Neural cell (in vitro differentiated cells): Measurements from ENCODE around the gene PLEKHM1.

Source experiments
- CTCF ChIP-seq: fragments of 450-650 bp; IDR thresholded peaks from 2 replicates; pipeline ENCODE4 v1.5.1; 2014; ENCODE audit warnings: antibody characterized with exemption, mild to moderate bottlenecking, moderate library complexity; ENCODE audit not compliant: poor library complexity, severe bottlenecking
- TF ChIP-seq, protein P1 (sequence below): IDR thresholded peaks from 2 replicates; pipeline ENCODE4 v1.6.1; 2012; ENCODE audit warnings: borderline replicate concordance

DNA sequence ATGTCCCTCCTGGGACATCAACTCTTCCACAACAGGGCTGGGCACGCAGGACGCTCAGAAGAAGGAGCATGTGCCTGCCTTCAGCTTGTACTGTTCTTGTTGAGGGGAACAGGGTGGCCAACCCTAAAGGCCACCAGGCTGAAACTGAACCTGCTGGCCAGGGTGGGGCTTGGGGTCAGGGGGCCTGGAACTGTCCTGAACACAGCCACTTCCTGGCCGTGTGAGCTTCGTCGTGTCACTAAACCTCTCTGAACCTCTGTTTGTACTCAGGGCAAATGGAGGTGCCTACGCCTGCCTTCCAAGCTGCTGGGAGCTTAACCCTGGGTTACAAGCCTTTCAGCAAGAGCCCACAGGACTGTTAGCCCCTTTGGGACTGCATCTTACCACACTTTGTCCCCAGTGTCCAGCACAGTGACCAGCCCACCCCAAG is 64.5 kb downstream of the PLEKHM1 start:
- no peak for TF ChIP-seq CTCF
- TF ChIP-seq, protein P1, sequence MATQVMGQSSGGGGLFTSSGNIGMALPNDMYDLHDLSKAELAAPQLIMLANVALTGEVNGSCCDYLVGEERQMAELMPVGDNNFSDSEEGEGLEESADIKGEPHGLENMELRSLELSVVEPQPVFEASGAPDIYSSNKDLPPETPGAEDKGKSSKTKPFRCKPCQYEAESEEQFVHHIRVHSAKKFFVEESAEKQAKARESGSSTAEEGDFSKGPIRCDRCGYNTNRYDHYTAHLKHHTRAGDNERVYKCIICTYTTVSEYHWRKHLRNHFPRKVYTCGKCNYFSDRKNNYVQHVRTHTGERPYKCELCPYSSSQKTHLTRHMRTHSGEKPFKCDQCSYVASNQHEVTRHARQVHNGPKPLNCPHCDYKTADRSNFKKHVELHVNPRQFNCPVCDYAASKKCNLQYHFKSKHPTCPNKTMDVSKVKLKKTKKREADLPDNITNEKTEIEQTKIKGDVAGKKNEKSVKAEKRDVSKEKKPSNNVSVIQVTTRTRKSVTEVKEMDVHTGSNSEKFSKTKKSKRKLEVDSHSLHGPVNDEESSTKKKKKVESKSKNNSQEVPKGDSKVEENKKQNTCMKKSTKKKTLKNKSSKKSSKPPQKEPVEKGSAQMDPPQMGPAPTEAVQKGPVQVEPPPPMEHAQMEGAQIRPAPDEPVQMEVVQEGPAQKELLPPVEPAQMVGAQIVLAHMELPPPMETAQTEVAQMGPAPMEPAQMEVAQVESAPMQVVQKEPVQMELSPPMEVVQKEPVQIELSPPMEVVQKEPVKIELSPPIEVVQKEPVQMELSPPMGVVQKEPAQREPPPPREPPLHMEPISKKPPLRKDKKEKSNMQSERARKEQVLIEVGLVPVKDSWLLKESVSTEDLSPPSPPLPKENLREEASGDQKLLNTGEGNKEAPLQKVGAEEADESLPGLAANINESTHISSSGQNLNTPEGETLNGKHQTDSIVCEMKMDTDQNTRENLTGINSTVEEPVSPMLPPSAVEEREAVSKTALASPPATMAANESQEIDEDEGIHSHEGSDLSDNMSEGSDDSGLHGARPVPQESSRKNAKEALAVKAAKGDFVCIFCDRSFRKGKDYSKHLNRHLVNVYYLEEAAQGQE, result no peak
